Measurements from ENCODE around the gene ATG4A. TPM values are rescaled to one million over a fixed set of nuclear protein-coding genes. Genes with fewer than 3 reads are reported as not detected.

ATG4A gene
- total RNA-seq, 2 experiments from 2014 or later: 2.9 to 4.0 TPM

DNA sequence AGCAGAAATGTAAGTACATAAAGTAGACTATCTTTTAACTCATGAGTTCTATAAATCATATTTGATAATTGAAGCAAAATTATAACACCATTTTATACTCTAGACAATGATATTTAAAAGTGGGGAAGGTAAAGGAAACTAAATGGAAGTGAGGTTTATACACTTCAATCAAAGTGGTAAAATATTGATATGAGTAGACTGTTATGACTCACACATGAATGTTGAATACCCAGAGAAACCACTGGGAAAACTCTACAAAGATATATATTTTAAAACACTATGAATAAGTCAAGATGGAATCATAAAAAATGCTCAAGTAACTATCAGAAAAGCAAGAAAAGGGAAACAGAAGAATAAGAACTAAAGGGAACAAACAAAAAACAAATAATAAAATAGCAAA is 38.4 kb upstream of the ATG4A start:
- TF ChIP-seq, protein P1, sequence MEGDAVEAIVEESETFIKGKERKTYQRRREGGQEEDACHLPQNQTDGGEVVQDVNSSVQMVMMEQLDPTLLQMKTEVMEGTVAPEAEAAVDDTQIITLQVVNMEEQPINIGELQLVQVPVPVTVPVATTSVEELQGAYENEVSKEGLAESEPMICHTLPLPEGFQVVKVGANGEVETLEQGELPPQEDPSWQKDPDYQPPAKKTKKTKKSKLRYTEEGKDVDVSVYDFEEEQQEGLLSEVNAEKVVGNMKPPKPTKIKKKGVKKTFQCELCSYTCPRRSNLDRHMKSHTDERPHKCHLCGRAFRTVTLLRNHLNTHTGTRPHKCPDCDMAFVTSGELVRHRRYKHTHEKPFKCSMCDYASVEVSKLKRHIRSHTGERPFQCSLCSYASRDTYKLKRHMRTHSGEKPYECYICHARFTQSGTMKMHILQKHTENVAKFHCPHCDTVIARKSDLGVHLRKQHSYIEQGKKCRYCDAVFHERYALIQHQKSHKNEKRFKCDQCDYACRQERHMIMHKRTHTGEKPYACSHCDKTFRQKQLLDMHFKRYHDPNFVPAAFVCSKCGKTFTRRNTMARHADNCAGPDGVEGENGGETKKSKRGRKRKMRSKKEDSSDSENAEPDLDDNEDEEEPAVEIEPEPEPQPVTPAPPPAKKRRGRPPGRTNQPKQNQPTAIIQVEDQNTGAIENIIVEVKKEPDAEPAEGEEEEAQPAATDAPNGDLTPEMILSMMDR (IDR thresholded peaks at IDR 0.05): no peak
- Histone ChIP-seq H3K4me3 (ENCODE audit: low read length) (no peak overlapping the region), H3K27ac (ENCODE audit: low read depth in 1 of 2, low read length in 2 of 2) (no peak overlapping the region), H3K27me3 (ENCODE audit: control insufficient read depth in 1 of 2, insufficient read depth in 2 of 2, low read length in 2 of 2) (no peaks in the 10 kb centered on the region), H3K36me3 (ENCODE audit: insufficient read depth, low read length) (peaks cover 3% of the 10 kb centered on the region), H3K9me3 (ENCODE audit: control insufficient read depth in 1 of 2, insufficient read depth in 1 of 2, low read length in 2 of 2) (no peaks in the 10 kb centered on the region), H3K4me1 (ENCODE audit: insufficient read depth, low read length) (no peaks in the 10 kb centered on the region)
- intact Hi-C loops (cut with DNase I, micrococcal nuclease): no loop called here
- DNase-seq (no peak), ATAC-seq (ENCODE audit: poor library complexity) (peak; percentile 26)
- Mint-ChIP-seq H3K27me3 (no peaks in the 10 kb centered on the region), H3K9me3 (no peaks in the 10 kb centered on the region), H3K27ac (peak overlapping the region; percentile 33), H3K36me3 (ENCODE audit: low read depth) (peaks cover 10% of the 10 kb centered on the region), H3K4me3 (no peak overlapping the region), H3K4me1 (ENCODE audit: low read depth) (peaks cover 19% of the 10 kb centered on the region)
- POLR2A ChIA-PET: no interaction called here
- CTCF ChIA-PET: no interaction called here

- POLR2A ChIA-PET: no interaction called here
- peaks cover 31% of the 10 kb centered on the region for H3K36me3 Mint-ChIP-seq (ENCODE audit: low read depth)
- ATAC-seq (ENCODE audit: poor library complexity) (no peak), DNase-seq (no peak)
- intact Hi-C loops (cut with DNase I, micrococcal nuclease): no loop called here
- no peak overlapping the region for H3K4me3 ChIP-seq (ENCODE audit: low read length)
- TF ChIP-seq, protein P1 (IDR thresholded peaks at IDR 0.05): no peak
- H3K4me1 ChIP-seq (ENCODE audit: insufficient read depth, low read length): no peaks in the 10 kb centered on the region
- H3K4me1 Mint-ChIP-seq (ENCODE audit: low read depth): peaks cover 30% of the 10 kb centered on the region
- no peak overlapping the region for H3K4me3 Mint-ChIP-seq
- no peaks in the 10 kb centered on the region for H3K9me3 Mint-ChIP-seq
- H3K36me3 ChIP-seq (ENCODE audit: insufficient read depth, low read length): peaks cover 13% of the 10 kb centered on the region
- no peaks in the 10 kb centered on the region for H3K27me3 ChIP-seq (ENCODE audit: control insufficient read depth in 1 of 2, insufficient read depth in 2 of 2, low read length in 2 of 2)
- H3K9me3 ChIP-seq (ENCODE audit: control insufficient read depth in 1 of 2, insufficient read depth in 1 of 2, low read length in 2 of 2): no peaks in the 10 kb centered on the region
- CTCF ChIA-PET: no interaction called here
- H3K27ac Mint-ChIP-seq: peak overlapping the region; percentile 55
- no peak overlapping the region for H3K27ac ChIP-seq (ENCODE audit: low read depth in 1 of 2, low read length in 2 of 2)
- no peaks in the 10 kb centered on the region for H3K27me3 Mint-ChIP-seq
Observed at GRCh38 chrX:108055546-108055945, 36.0 kb upstream of the ATG4A start.

DNA sequence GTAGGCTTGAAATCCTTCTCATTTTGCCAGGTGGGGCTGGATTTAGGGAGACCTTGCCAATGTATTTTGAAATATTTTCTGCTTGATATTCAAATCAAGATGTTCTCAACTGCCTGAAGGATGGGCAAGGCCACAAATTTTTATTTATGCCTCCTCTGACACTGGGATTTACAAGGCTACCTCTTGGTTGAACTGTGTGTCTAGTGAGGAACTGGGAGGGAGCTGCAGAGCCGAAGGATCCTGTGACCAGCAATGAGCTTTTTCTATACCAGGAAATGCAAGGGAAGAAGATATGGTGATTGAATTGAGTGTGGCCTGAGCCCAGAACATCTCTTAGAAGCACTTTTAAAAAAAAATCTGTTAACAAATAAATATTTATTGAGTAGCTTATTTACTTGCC is 31.8 kb upstream of the ATG4A start:
- Mint-ChIP-seq H3K4me3 (no peak overlapping the region), H3K9me3 (no peaks in the 10 kb centered on the region), H3K36me3 (ENCODE audit: low read depth) (peaks cover 62% of the 10 kb centered on the region), H3K4me1 (ENCODE audit: low read depth) (peaks cover 22% of the 10 kb centered on the region), H3K27ac (peak overlapping the region; percentile 57), H3K27me3 (no peaks in the 10 kb centered on the region)
- Histone ChIP-seq H3K27ac (ENCODE audit: low read depth in 1 of 2, low read length in 2 of 2) (no peak overlapping the region), H3K4me3 (ENCODE audit: low read length) (no peak overlapping the region), H3K9me3 (ENCODE audit: control insufficient read depth in 1 of 2, insufficient read depth in 1 of 2, low read length in 2 of 2) (no peaks in the 10 kb centered on the region), H3K4me1 (ENCODE audit: insufficient read depth, low read length) (no peaks in the 10 kb centered on the region), H3K36me3 (ENCODE audit: insufficient read depth, low read length) (peaks cover 28% of the 10 kb centered on the region), H3K27me3 (ENCODE audit: control insufficient read depth in 1 of 2, insufficient read depth in 2 of 2, low read length in 2 of 2) (no peaks in the 10 kb centered on the region)
- ATAC-seq (ENCODE audit: poor library complexity) (no peak), DNase-seq (no peak)
- POLR2A ChIA-PET: no interaction called here
- intact Hi-C loops (cut with DNase I, micrococcal nuclease): loop anchor here in 1 of 2 experiments (10.0 kb wide), 1 partner anchor 1175 kb away; no protein-coding TSS in a partner anchor
- TF ChIP-seq, protein P1 (IDR thresholded peaks at IDR 0.05): no peak
- CTCF ChIA-PET: no interaction called here

Data from CD4-positive, alpha-beta T cell (primary cell).